Left colon (tissue), 2 donors: ENCODE data around the gene DPP6. TPM values are rescaled to one million over a fixed set of nuclear protein-coding genes. Genes with fewer than 3 reads are reported as not detected.
A peak's percentile ranks its signal among the peaks of the same experiment; 100 is the strongest.
"Not testable (repeated sequence)": the region's sequence is repeated elsewhere in the genome, so short reads cannot be mapped to it uniquely, and the experiment has no call there.

Experiments
- ATAC-seq: fragments of 200-7000 bp; cut with Tn5 transposase; one replicate; pipeline ENCODE4 v1.9.1; 2020; ENCODE audit warnings: mild to moderate bottlenecking, moderate library complexity
- DNase-seq, 2 donors: peaks; one replicate each; pipeline ENCODE4 v3.0.0-alpha.2; 2020
- intact Hi-C, 2 donors: fragments of 100-400 bp; cut with DNase I in 1 of 2; cut with micrococcal nuclease in 1 of 2; formaldehyde crosslinking; loops; one replicate each; pipeline versions ENCODE4 v1.11.2 to v1.14.0; 2022; cut with DNase I, micrococcal nuclease
- total RNA-seq, 2 donors: library from RNA; stranded (reverse); fragmentation: NEBNext Ultra II Directional; extraction: Animal tissue kit (Norgen Biotek cat#: 25700); gene quantifications; one replicate each; pipeline ENCODE4 v1.2.1, GENCODE V29; 2021
- donor health status: DM: no; HTN: no; CAD: no.
- donor health status: DM: yes; HTN: yes; CAD: no.

DPP6 gene
- total RNA-seq, 2 donors from 2014 or later: 0.37 to 2.9 TPM

- ATAC-seq (no peak), DNase-seq (no peak)
- intact Hi-C loops: no loop called here
Observed at GRCh38 chr7:154909241-154910105, 857.3 kb downstream of the DPP6 start.

GRCh38 chr7:154910125-154910524 is 857.9 kb downstream of the DPP6 start:
- ATAC-seq: no peak

GRCh38 chr7:154910977-154911376 is 858.8 kb downstream of the DPP6 start:
- DNase-seq: no peak
- no peak for ATAC-seq
- intact Hi-C loops: no loop called here

More at GRCh38 chr7:154910125-154910524, 857.9 kb downstream of the DPP6 start:
- DNase-seq: no peak
- intact Hi-C loops: no loop called here

- no peak for ATAC-seq
- no peak for DNase-seq
- intact Hi-C loops: no loop called here
Observed at GRCh38 chr7:154911411-154911810, 859.2 kb downstream of the DPP6 start.

GRCh38 chr7:154911862-154912455 is 859.8 kb downstream of the DPP6 start:
- ATAC-seq: no peak
- intact Hi-C loops: no loop called here
- no peak for DNase-seq

- ATAC-seq: no peak
- intact Hi-C loops: no loop called here
- no peak for DNase-seq
Observed at GRCh38 chr7:154912871-154913637, 860.9 kb downstream of the DPP6 start.

GRCh38 chr7:154913638-154914307 is 861.6 kb downstream of the DPP6 start:
- DNase-seq (peak; percentile 69 to 95), ATAC-seq (peak; percentile 99)
- intact Hi-C loops: no loop called here

- intact Hi-C loops: no loop called here
- ATAC-seq (no peak), DNase-seq (no peak)
Observed at GRCh38 chr7:154914308-154914995, 862.3 kb downstream of the DPP6 start.

- intact Hi-C loops: no loop called here
- no peak for ATAC-seq
- no peak for DNase-seq
Observed at GRCh38 chr7:154914996-154915380, 862.8 kb downstream of the DPP6 start.

GRCh38 chr7:154915600-154915999 is 863.4 kb downstream of the DPP6 start:
- no peak for ATAC-seq
- intact Hi-C loops: no loop called here
- DNase-seq: no peak

- DNase-seq: no peak
Observed at GRCh38 chr7:154916381-154916780, 864.2 kb downstream of the DPP6 start.

GRCh38 chr7:154916856-154917807 is 864.9 kb downstream of the DPP6 start:
- DNase-seq: no peak
- no peak for ATAC-seq
- intact Hi-C loops: no loop called here

More at GRCh38 chr7:154916381-154916780, 864.2 kb downstream of the DPP6 start:
- intact Hi-C loops: no loop called here
- ATAC-seq: no peak

- no peak for DNase-seq
- intact Hi-C loops: no loop called here
- ATAC-seq: no peak
Observed at GRCh38 chr7:154917808-154918160, 865.6 kb downstream of the DPP6 start.

GRCh38 chr7:154918266-154918665 is 866.1 kb downstream of the DPP6 start:
- ATAC-seq: no peak
- DNase-seq: no peak
- intact Hi-C loops: no loop called here

- DNase-seq (no peak), ATAC-seq (no peak)
- intact Hi-C loops: no loop called here
Observed at GRCh38 chr7:154918741-154919140, 866.5 kb downstream of the DPP6 start.

- DNase-seq (no peak), ATAC-seq (no peak)
- intact Hi-C loops: no loop called here
Observed at GRCh38 chr7:154919344-154920225, 867.4 kb downstream of the DPP6 start.

- ATAC-seq, intact Hi-C loops, DNase-seq: not testable (repeated sequence)
Observed at GRCh38 chr7:154922472-154922871, 870.3 kb downstream of the DPP6 start.
